ENCODE data around the gene SRGN. TPM values are rescaled to one million over a fixed set of nuclear protein-coding genes. Genes with fewer than 3 reads are reported as not detected.
A peak's percentile ranks its signal among the peaks of the same experiment; 100 is the strongest.

SRGN gene
- total and polyA plus RNA-seq, 2 of the 13 experiments (the other 11 are each of a cell fraction or from before 2014, with no cell fraction given), result 0.09 TPM; not detected in 1

GRCh38 chr10:69123747-69124562, 36.1 kb downstream of the SRGN start, which contains the start of gene VPS26A (continued):
- TF ChIP-seq KAT7 (CRISPR knock-in tag; IDR thresholded peaks at IDR 0.05; ENCODE audit: borderline replicate concordance) (peak; percentile 61; the same call in 1 of the 2 replicates), RERE (CRISPR knock-in tag; IDR thresholded peaks at IDR 0.05; ENCODE audit: low read depth) (no peak), ZNF205 (CRISPR knock-in tag; IDR thresholded peaks at IDR 0.05) (no peak), ZBTB46 (CRISPR knock-in tag; IDR thresholded peaks at IDR 0.05; ENCODE audit: borderline replicate concordance) (no peak), ELF1 (CRISPR knock-in tag; IDR thresholded peaks at IDR 0.05) (peak; percentile 51; the same call in 1 of the 2 replicates), ZNF577 (CRISPR knock-in tag; IDR thresholded peaks at IDR 0.05; ENCODE audit: borderline replicate concordance, low read depth) (no peak), TBX2 (CRISPR knock-in tag; IDR thresholded peaks at IDR 0.05; ENCODE audit: borderline replicate concordance) (no peak), GMEB1 (CRISPR knock-in tag; IDR thresholded peaks at IDR 0.05; ENCODE audit: borderline replicate concordance) (peak; percentile 54; the same call in 1 of the 2 replicates), ZNF326 (CRISPR knock-in tag; IDR thresholded peaks at IDR 0.05; ENCODE audit: borderline replicate concordance) (no peak), ZNF619 (CRISPR knock-in tag; IDR thresholded peaks at IDR 0.05) (0 out of 2 replicates have a peak, but pooled peaks have one; percentile 48), FLYWCH1 (CRISPR knock-in tag; IDR thresholded peaks at IDR 0.05) (no peak), ZMAT5 (CRISPR knock-in tag; IDR thresholded peaks at IDR 0.05; ENCODE audit: borderline replicate concordance, low read depth) (no peak)
